COLO668 (cell line): ENCODE results near the gene ADPRM.

ENCODE experiments used
- DNase-seq: peaks from one replicate; lab custom pipeline; 2025; ENCODE audit not compliant: unreplicated experiment; lab: John Stamatoyannopoulos, UW

ADPRM gene

DNA sequence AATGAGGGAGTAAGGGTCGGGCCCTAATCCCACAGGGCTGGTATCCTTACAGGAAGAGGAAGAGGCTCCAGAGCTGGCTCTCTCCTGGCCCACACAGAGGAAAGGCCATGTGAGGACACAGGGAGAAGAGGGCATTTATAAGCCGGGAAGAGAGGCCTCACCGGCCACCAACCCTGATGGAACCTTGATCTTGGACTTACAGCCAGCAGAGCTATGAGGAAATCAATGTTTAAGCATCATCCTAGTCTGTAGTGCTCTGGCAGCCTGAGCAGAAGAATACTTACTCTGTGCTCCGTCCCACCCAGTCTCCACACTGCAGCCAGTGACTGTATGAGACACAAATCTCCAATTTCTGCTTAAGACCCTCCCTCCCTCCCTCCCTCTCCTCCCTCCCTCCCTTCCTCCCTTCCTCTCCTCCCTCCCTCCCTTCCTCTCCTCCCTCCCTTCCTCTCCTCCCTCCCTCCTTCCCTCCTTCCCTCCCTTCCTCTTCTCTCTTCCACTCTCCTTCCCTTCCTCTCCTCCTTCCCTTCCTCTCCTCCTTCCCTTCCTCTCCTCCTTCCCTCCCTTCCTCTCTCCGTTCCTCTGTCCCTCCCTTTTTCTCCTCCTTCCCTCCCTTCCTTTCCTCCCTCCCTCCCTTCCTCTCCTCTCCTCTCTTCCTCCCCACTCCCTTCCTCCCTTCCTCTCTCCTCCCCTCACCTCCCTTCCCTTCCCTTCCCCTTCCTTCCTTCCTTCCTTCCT lies 41.3 kb downstream of the ADPRM start:
- DNase-seq, result no peak

DNA sequence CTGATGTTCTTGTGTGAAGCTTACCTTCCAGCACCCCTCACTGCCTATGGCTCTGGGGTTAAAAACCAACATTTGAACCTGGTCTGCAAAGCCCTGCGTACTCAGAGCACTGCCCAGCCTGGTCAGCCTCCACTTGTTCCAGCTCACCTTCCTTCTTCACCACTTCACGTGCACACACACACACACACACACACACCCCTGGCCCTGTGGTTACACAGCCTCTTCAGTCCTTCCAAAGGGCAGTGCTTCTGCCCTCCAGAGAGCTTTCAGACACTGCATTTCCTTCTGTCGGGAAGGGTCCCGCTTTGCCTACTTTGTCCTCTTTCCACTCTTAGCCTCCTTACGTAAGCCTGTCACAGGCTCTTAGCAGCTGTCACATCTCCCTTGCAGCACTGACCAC lies 42.0 kb downstream of the ADPRM start:
- no peak for DNase-seq

DNA sequence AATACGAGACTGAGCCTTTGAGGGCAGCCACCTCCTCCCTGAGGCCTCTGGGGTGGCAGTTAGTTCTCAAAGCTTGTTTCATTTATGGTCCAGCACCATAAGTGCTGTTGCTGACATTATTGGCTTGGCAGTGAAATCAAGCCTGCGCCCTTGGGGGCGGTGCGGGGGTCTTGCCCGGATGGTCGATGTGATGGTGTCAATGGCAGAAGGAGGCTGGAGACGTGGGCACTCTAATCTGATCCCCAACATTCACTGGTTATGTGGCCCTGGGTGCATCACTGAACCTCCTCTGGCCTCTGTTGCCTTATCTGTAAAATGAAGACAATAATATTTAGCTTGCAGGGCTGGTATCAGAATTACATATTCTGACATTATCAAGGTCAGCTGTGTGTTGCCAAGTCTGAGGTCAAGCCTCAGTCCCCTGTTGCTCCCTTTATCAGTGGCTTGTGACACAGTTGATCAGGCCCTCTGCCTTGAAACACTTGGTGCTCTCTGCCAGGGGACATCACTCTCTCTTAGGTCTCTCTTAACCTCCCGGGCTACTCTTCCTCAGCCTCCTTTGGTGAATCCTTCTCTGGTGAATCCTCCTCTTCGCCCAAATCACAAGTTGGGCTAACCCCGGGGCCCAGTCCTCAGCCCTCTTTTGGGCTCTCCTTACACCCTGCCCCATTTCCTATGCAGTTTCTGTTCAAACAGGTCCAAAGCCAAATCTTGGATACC lies 44.2 kb downstream of the ADPRM start:
- no peak for DNase-seq

DNA sequence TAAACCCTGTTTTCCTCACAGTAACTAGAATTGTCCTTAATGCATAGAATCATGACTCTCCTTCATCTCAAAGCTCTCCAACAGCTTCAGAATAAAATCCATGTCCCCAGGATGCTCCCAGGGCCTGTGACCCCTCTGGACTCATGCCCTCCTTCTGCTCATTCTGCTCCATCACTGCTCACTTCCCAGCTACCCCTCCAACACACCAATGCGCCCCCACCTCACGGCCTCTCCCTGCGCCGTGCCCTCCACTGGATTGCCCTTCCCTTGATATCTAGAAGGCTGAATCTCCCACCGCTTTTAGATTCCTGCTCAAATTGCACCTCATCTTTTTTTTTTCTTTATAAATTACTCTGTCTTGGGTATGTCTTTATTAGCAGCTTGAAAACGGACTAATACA lies 45.0 kb downstream of the ADPRM start:
- DNase-seq, result no peak

DNA sequence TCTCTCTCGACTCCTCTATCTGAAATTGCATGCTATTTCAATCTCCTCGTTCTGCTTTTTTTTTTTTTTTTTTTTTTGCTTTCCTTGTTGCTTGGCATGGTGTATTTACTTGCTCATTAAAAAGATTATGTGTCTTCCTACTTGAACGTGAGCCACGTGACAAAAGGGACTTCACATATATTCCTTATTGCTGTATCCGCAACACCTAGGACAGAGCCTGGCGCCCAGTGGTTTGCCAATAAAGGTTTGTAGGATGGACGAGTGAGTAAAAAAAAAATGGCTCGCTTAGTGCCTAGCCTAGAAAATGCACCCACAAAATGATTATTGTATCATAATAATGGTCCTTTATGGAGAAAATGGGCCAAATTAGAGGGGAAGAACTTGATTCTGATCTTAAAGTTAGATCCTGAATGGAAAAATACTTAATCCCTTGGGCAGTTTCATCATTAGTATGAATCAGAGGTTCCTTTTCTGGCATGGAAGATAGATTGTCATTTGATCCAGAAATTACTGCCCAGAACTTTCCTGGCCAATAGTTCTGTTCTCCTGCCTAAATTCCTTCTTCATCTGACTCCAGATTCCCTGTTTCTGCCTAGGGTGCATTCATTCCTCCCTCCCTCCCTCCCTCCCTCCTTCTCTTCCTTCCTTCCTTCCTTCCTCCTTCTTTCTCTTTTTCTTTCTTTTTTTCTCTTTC lies 46.1 kb downstream of the ADPRM start:
- DNase-seq, result no peak

DNA sequence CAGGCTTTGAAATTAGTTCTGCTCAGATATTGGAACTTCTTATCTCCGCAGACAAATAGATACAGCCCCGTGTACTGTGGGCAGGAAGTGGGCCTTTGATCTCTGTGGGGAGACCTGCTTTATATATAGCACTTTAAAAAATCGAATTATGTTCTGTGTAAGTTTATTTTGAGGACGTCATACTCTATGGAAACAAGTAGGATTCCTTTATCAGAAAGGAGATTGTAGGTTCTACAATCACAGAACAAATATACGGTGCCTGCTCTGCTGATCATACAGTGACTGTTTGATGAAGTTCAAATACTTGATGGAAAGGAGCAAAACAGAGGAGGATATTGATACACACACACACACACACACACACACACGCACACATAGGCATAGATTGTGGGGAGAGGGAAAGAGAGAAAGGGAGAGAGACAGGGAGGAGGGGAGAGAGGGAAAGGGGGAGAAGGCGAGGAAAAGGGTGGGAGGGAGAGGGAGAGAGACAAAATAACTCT lies 47.2 kb downstream of the ADPRM start:
- no peak for DNase-seq

DNA sequence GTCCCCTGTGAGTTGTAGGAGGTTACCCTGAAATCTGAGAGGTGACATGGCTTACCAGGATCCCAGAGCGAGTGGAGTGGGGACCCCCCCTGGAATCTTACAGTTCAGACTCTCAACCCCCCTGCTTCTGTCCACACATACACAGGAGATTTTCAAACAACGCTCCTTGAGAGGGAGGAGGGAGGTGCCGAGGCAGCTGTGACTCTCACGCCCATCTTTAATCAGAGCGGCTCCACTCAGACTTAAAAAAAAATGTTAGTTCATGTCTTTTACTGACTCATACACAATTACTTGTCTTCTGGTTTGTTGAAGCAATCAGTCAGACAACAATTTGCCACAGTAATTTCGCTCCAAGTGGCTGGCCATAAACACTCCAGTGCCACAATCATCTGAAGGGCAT lies 47.8 kb downstream of the ADPRM start:
- DNase-seq, result no peak

DNA sequence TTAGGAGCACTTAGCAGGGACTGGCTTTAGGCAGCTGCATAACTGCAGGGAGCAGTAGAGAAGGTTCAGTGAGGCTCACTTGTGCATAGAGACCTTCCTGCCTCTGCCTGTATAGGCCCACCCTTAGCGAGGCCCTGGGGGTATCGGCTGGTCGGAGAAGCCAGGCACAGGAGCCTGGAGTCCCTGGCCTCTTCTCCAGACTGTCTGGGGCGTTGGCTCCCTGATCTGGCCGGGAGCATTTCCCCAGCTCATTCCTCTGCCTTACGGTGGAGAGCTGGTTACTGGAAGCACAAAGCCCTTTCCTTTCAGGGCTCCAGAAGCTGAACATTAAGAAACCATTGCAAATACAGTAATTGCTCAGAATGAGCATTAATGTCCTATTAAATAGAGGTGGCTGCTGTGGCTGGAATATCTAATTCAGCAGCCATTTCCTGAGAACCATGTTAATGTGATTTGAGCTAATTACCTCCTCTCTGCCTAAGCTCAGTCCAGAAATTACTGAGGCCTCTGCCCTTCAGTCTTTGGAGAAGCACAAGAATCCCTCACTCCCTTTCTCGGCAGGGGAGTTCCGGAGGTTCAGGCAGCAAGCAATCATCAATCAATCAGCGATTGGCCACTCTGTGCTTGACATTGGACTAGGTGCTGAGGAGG lies 51.3 kb downstream of the ADPRM start:
- no peak for DNase-seq

DNA sequence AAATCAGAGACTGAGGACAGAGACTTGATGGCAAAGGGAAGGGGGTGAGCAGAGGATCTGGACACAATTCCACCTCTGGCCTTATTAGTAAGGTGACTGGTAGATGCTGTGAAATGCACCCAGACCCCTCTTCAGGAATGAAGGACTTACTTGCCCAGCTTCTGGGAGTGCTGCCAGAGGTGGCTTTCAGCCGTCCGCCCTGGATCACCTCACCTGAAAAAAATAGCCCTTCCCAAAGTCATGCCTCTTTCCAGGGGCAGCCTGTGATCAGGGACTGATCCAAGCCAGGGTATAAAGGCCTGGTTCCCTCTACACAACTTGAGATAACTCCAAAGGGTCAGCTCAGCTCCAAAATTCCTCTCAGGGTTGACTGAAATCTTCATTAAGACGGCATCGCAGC lies 52.8 kb downstream of the ADPRM start:
- no peak for DNase-seq

DNA sequence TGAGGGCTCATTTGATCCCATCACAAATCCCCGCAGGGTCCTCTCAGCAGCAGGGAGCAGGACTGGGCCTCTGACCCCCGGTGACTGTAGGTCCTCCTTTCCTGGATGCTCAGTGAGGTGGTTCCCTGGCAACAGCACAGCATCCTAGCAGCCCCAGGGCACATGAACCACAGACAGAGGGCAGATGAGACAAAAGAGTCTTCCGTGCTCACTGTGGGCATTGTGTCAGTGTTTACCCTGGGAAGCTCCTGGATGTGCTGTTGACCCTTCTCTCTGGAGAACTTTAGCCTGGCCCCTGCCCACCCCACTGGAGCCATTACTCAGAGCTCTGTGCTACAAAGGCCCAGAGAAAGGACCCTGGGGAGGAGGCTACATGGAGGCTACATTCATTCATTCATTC lies 54.2 kb downstream of the ADPRM start:
- DNase-seq, result peak; percentile 0

DNA sequence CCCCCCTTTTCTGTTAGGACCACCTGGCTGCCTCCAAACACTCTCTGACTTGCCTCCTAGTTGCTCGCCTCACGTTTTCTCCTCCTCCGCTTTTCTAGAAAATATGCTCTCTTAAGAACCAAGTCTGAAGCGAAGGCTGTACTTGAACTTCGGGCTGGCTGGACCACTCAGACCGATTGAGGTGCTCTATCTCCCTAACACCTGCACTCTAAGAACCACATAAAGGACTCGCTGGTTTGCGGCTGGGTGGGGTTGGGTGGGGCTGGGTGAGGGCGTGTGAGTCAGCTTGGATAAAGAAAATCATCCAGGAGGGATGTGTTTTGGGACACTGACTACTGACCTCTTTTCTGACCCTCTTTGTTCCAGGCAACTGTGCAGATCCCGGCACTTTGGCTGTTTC lies 55.3 kb downstream of the ADPRM start:
- no peak for DNase-seq

DNA sequence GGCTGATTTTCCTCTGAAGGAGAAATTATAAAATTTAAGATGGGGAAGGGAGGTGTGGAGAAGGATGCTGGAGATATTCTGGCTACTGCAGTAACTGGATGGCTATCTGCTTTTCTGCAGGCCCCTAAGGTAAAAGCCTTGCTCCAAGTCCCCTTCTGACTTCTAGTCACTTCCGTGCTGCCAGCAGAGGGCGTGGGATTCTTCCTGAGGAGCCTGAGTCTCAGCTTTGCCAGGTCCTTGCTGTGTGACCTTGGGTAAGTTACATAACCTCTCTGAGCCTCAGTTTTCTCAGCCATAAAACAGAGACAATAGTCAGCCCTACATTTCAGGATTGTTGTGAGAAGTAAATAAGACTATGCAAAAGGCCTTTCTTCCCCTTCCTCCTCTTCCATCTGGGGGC lies 56.7 kb downstream of the ADPRM start:
- DNase-seq, result peak; percentile 7

DNA sequence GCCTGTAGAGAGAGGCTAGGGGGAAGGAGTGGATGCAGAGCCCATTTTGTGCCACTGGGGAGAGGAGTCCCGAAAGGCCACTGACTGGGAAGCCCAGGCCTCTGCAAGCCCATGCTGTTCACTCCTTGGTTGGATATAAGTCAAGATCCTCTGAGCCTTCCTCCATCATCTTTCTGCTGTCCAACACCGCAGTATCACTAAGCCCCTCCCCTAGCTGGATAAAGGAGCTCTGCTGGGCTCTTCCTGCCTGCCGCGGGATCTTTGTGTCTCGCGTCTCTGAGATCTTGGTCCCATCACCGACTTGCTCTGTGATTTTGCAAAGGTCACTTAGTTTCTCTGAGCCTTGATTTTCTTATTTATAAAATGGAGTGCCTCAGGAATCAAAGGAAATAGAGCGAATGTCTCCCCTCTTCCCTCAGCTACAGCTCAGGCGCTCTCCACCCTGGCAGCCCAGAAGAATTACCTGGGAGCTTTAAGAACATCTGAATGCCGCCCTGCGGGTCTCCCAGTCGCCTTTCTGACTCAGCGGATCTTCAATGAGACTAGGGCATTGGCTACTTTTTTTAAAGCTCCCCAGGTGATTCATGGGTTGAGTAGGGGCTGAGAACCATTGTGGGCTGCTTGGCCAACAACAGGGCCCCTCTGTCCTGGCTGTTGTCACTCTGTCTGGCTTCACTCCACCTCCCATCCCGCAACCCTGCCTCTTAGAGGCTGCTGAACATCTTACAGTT lies 57.6 kb downstream of the ADPRM start:
- DNase-seq, result no peak

DNA sequence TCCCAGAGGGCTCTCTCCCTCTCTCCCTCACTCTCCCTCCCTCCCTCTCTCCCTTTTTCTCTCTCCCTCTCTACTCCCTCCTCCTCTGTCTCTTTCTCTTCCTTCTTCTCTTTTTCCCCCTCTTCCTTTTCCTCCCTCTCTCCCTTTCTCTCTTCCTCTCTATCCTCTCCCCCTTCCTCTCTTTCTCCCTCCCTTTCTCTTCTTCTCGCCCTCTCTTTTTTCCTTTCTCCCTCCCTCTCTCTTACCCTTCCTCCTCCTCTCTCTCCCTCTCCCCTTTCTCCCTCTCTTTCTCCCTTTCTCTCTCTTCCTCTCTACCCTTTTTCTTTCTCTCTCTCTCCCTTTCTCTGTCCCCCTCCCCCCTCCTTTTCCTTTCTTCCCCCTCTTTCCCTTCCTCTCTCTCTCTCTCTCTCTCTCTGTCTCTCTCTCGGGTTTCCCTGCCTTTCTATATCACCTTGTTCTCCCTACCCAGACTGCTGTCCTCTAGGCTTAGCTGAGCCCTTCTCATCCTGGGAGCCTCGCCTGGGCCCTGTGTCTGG lies 58.3 kb downstream of the ADPRM start:
- DNase-seq, result no peak

DNA sequence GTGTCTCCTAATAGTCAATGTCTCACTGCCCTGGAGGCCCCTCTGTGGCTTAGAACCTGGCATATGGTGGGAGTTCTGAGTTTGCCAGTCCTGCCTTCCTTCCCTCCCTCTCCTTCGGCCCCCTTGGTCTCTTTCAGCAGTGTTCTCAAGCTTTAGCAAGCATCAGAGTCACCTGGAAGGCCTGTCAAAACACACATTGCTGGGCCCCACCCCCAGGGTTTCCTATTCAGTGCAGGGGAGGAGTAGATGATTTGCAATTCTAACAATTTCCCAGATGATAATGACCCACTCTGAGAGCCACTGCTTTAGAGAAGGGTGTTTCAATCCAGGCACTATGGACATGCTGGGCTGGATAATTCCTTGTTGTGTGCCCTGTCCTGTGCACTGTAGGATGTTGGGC lies 58.8 kb downstream of the ADPRM start:
- DNase-seq, result no peak

DNA sequence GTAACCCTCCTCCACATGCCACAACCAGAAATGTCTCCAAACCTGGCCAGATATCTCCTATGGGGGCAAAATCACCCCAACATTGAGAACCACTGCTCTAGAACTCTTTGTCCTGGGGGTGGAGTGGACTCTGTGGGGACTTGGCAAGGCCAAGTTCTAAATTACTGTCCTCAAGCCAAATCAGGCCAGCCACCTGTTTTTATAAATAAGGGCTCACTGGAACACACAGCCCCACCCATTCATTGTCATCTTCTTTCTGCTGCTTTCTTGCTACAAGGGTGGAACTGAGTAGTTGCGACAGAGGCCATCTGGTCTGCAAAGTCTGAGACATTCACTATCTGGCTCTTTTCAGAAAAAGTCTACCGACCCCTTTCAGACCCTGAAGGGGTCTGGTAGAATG lies 59.2 kb downstream of the ADPRM start:
- DNase-seq, result no peak

DNA sequence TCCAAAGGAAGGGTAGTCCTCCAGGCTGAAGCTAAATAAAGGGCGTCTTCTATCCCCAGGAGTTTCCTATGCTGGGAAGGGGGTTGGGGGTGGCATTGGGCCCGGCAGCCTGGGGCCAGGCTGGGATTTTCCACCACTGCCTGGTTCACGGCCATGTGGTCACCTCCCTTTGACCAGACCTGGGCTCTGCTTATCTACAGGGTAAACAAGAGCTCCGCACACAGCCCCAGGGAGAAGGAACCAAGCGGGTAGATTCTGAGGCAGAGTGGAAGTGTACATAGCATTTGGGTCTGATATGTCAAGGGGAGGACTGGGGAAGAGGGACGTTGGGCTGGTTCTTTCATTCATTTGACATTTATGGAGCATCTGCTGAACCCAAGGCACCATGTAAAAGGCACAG lies 59.7 kb downstream of the ADPRM start:
- no peak for DNase-seq

DNA sequence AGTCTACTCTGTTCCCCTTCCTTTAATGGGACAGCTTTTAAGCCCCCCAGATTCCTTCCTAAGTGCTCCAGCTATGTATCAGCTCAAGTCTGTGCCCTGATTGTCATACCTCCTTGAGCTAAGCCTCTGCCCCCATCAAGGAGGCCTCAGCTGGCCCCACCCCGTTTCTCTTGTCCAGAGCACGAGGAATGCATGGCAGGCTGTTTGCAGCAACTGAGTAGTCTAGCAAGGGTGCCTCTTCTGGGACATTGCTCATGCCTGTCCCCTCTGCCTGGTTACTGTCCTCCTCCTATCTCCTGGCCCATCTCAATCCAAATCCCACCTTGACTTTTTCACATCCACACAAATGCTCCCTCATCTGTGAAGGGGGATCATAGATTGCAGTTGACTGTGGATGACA lies 60.3 kb downstream of the ADPRM start:
- no peak for DNase-seq

DNA sequence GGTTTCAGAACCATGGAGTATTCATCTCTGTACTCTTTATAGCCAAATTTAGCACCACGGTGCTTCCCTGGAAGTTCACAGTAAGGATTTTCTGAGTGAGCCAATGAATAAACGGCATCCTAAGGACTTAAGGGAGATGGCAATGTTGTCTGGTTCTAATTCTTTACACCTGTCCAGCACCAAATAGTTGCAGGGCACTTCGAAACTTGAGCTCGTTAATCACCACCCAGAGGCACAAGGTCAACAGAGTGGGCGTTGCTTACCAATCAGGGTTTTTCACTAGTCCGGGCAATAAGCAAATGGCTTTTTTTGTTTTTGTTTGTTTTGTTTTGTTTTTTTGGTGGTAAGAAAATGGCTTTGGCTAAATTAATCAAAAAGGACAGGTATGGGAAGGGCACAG lies 60.7 kb downstream of the ADPRM start:
- DNase-seq, result no peak
